Measurements from ENCODE around the gene RYR2. TPM values are rescaled to one million over a fixed set of nuclear protein-coding genes. Genes with fewer than 3 reads are reported as not detected.

RYR2 gene
- total RNA-seq, 1 experiment from 2014 or later, result 2.8 TPM

- no TSS peak for BruUV-seq (replicated peaks)
- no peak overlapping the region for H3K4me3 ChIP-seq (ENCODE audit: low read depth, low read length, poor library complexity, severe bottlenecking)
- no peak overlapping the region for H3K27ac ChIP-seq (ENCODE audit: low read depth, low read length, poor library complexity, severe bottlenecking)
- no peak for DNase-seq (ENCODE audit: low spot score)
- POLR2A ChIA-PET (ENCODE audit: low non-redundant PET), result no interaction called here
- H3K27me3 ChIP-seq (replicated peaks; ENCODE audit: insufficient read depth, low read depth, low read length, poor library complexity), result peaks cover 4% of the 10 kb centered on the region
- intact Hi-C loops (cut with micrococcal nuclease; ENCODE audit: unreplicated experiment), result loop anchor here (10.0 kb wide), 2 partner anchors 344 to 514 kb away; no protein-coding TSS in a partner anchor
- CTCF ChIA-PET, result no interaction called here
- H3K9me3 ChIP-seq (ENCODE audit: low read depth, low read length, poor library complexity, severe bottlenecking), result no peaks in the 10 kb centered on the region
- TF ChIP-seq EZH2 (IDR thresholded peaks at IDR 0.05; ENCODE audit: borderline replicate concordance, low read depth, low read length, poor library complexity, severe bottlenecking), result no peak
- TF ChIP-seq, protein P1, sequence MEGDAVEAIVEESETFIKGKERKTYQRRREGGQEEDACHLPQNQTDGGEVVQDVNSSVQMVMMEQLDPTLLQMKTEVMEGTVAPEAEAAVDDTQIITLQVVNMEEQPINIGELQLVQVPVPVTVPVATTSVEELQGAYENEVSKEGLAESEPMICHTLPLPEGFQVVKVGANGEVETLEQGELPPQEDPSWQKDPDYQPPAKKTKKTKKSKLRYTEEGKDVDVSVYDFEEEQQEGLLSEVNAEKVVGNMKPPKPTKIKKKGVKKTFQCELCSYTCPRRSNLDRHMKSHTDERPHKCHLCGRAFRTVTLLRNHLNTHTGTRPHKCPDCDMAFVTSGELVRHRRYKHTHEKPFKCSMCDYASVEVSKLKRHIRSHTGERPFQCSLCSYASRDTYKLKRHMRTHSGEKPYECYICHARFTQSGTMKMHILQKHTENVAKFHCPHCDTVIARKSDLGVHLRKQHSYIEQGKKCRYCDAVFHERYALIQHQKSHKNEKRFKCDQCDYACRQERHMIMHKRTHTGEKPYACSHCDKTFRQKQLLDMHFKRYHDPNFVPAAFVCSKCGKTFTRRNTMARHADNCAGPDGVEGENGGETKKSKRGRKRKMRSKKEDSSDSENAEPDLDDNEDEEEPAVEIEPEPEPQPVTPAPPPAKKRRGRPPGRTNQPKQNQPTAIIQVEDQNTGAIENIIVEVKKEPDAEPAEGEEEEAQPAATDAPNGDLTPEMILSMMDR (conservative IDR thresholded peaks at IDR 0.05; ENCODE audit: low read depth, low read length), result no peak
- H3K4me1 ChIP-seq (ENCODE audit: insufficient read depth, low read length, poor library complexity, severe bottlenecking), result no peaks in the 10 kb centered on the region
- H3K36me3 ChIP-seq (ENCODE audit: insufficient read depth, low read length, poor library complexity, severe bottlenecking), result no peaks in the 10 kb centered on the region
Measured at GRCh38 chr1:237040823-237041222, 1.2 kb upstream of the RYR2 start.

- Histone ChIP-seq H3K36me3 (ENCODE audit: insufficient read depth, low read length, poor library complexity, severe bottlenecking) (no peaks in the 10 kb centered on the region), H3K27ac (ENCODE audit: low read depth, low read length, poor library complexity, severe bottlenecking) (no peak overlapping the region), H3K9me3 (ENCODE audit: low read depth, low read length, poor library complexity, severe bottlenecking) (no peaks in the 10 kb centered on the region), H3K27me3 (replicated peaks; ENCODE audit: insufficient read depth, low read depth, low read length, poor library complexity) (peaks cover 4% of the 10 kb centered on the region), H3K4me1 (ENCODE audit: insufficient read depth, low read length, poor library complexity, severe bottlenecking) (no peaks in the 10 kb centered on the region), H3K4me3 (ENCODE audit: low read depth, low read length, poor library complexity, severe bottlenecking) (peak overlapping the region; percentile 21)
- ChIA-PET CTCF (interaction anchor here (0.6 to 1.1 kb wide), 2 partner anchors 12 to 345 kb away, joined by 3 read pairs; no protein-coding TSS in a partner anchor), POLR2A (ENCODE audit: low non-redundant PET) (no interaction called here)
- intact Hi-C loops (cut with micrococcal nuclease; ENCODE audit: unreplicated experiment), result loop anchor here (10.0 kb wide), 2 partner anchors 343 to 513 kb away; no protein-coding TSS in a partner anchor
- no TSS peak for BruUV-seq (replicated peaks)
- no peak for DNase-seq (ENCODE audit: low spot score)
- TF ChIP-seq, protein P1 (conservative IDR thresholded peaks at IDR 0.05; ENCODE audit: low read depth, low read length), result no peak
- no peak for TF ChIP-seq EZH2 (IDR thresholded peaks at IDR 0.05; ENCODE audit: borderline replicate concordance, low read depth, low read length, poor library complexity, severe bottlenecking)
Measured at GRCh38 chr1:237041461-237041794, 556 bp upstream of the RYR2 start.

GRCh38 chr1:237042526-237042891 is 525 bp downstream of the RYR2 start:
- no peak for DNase-seq (ENCODE audit: low spot score)
- Histone ChIP-seq H3K27me3 (replicated peaks; ENCODE audit: insufficient read depth, low read depth, low read length, poor library complexity) (peaks cover 4% of the 10 kb centered on the region), H3K9me3 (ENCODE audit: low read depth, low read length, poor library complexity, severe bottlenecking) (no peaks in the 10 kb centered on the region), H3K4me1 (ENCODE audit: insufficient read depth, low read length, poor library complexity, severe bottlenecking) (no peaks in the 10 kb centered on the region), H3K27ac (ENCODE audit: low read depth, low read length, poor library complexity, severe bottlenecking) (no peak overlapping the region), H3K36me3 (ENCODE audit: insufficient read depth, low read length, poor library complexity, severe bottlenecking) (no peaks in the 10 kb centered on the region), H3K4me3 (ENCODE audit: low read depth, low read length, poor library complexity, severe bottlenecking) (peak overlapping the region; percentile 51)
- no TSS peak for BruUV-seq (replicated peaks)
- ChIA-PET CTCF (interaction anchor here (1.1 kb wide), 1 partner anchor 11 kb away, joined by 3 read pairs; no protein-coding TSS in a partner anchor), POLR2A (ENCODE audit: low non-redundant PET) (no interaction called here)
- intact Hi-C loops (cut with micrococcal nuclease; ENCODE audit: unreplicated experiment), result loop anchor here (10.0 kb wide), 2 partner anchors 342 to 512 kb away; no protein-coding TSS in a partner anchor
- TF ChIP-seq, protein P1 (conservative IDR thresholded peaks at IDR 0.05; ENCODE audit: low read depth, low read length), result no peak
- no peak for TF ChIP-seq EZH2 (IDR thresholded peaks at IDR 0.05; ENCODE audit: borderline replicate concordance, low read depth, low read length, poor library complexity, severe bottlenecking)

Data from A673 (cell line).